HL-60 (cell line): Measurements from ENCODE around the gene NT5DC2.

Source experiments
- GABPA ChIP-seq: IDR thresholded peaks from 2 replicates; pipeline ENCODE4 v1.6.1; 2012; ENCODE audit warnings: low read depth
- POLR2AphosphoS5 ChIP-seq: IDR thresholded peaks from 2 replicates; pipeline ENCODE4 v1.6.1; 2012; ENCODE audit warnings: low read depth
- SPI1 ChIP-seq: IDR thresholded peaks from 2 replicates; pipeline ENCODE4 v1.6.1; 2012; ENCODE audit warnings: low read depth, mild to moderate bottlenecking, borderline replicate concordance
- TF ChIP-seq, protein P1 (sequence below): IDR thresholded peaks from one replicate; pipeline ENCODE4 v1.5.1; 2011; ENCODE audit warnings: low read length, control low read depth, inconsistent platforms; ENCODE audit not compliant: insufficient read depth
- TF ChIP-seq, protein P2 (sequence below): IDR thresholded peaks from 2 replicates; pipeline ENCODE4 v1.6.1; 2012; ENCODE audit warnings: low read depth; ENCODE audit not compliant: insufficient replicate concordance

DNA sequence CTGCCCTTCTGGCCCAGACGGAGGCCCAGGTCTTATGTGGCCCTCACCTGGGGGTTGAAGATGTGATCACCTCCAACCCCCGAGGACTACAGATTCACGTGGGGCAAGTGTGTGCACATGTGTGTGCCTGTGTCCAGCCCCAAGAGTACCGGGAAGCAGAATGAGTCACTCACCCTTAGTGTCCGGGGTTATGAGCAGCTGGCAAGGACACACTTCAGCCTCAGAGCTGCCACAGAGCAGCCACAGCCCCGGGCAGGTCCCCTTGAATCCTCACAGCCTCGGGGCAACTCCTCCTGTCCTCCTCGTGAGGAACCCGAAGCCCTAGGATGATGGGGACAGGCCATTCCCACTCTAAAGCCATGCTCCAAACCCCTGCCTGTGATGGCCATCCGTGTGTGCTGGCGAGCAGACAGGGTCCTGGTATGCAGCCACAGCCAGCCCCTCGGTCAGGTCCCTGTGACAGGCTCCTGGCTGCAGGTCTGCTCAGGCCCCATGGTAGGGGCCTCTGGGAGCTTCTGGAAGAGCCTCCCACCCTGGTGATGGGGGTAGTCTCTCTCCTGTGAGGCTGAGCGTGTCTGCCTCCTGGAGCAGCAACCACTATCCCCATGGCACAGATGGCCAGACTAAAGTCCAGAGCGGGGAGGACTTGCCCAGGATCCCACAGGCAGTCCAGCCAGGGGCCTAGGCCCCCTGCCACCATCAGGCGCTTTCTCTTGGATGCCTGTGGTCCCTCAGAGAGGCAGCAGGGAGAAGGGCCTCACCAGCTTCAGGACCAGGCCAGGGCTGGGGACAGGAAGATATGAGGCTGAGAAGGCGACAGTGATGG is 37.7 kb downstream of the NT5DC2 start:
- TF ChIP-seq, protein P1, sequence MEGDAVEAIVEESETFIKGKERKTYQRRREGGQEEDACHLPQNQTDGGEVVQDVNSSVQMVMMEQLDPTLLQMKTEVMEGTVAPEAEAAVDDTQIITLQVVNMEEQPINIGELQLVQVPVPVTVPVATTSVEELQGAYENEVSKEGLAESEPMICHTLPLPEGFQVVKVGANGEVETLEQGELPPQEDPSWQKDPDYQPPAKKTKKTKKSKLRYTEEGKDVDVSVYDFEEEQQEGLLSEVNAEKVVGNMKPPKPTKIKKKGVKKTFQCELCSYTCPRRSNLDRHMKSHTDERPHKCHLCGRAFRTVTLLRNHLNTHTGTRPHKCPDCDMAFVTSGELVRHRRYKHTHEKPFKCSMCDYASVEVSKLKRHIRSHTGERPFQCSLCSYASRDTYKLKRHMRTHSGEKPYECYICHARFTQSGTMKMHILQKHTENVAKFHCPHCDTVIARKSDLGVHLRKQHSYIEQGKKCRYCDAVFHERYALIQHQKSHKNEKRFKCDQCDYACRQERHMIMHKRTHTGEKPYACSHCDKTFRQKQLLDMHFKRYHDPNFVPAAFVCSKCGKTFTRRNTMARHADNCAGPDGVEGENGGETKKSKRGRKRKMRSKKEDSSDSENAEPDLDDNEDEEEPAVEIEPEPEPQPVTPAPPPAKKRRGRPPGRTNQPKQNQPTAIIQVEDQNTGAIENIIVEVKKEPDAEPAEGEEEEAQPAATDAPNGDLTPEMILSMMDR: no peak
- TF ChIP-seq POLR2AphosphoS5 (no peak), SPI1 (no peak), GABPA (no peak)
- TF ChIP-seq, protein P2, sequence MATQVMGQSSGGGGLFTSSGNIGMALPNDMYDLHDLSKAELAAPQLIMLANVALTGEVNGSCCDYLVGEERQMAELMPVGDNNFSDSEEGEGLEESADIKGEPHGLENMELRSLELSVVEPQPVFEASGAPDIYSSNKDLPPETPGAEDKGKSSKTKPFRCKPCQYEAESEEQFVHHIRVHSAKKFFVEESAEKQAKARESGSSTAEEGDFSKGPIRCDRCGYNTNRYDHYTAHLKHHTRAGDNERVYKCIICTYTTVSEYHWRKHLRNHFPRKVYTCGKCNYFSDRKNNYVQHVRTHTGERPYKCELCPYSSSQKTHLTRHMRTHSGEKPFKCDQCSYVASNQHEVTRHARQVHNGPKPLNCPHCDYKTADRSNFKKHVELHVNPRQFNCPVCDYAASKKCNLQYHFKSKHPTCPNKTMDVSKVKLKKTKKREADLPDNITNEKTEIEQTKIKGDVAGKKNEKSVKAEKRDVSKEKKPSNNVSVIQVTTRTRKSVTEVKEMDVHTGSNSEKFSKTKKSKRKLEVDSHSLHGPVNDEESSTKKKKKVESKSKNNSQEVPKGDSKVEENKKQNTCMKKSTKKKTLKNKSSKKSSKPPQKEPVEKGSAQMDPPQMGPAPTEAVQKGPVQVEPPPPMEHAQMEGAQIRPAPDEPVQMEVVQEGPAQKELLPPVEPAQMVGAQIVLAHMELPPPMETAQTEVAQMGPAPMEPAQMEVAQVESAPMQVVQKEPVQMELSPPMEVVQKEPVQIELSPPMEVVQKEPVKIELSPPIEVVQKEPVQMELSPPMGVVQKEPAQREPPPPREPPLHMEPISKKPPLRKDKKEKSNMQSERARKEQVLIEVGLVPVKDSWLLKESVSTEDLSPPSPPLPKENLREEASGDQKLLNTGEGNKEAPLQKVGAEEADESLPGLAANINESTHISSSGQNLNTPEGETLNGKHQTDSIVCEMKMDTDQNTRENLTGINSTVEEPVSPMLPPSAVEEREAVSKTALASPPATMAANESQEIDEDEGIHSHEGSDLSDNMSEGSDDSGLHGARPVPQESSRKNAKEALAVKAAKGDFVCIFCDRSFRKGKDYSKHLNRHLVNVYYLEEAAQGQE: no peak
